Activated B cell treated with CpG ODN at 0.5 μM for 24 hours (primary cell): ENCODE results near the gene ALKBH4. TPM values are rescaled to one million over a fixed set of nuclear protein-coding genes. Genes with fewer than 3 reads are reported as not detected.
"Not testable (repeated sequence)": the region's sequence is repeated elsewhere in the genome, so short reads cannot be mapped to it uniquely, and the experiment has no call there.

Source experiments
- ATAC-seq: fragments of 200-7000 bp; cut with Tn5 transposase; one replicate; pipeline ENCODE4 v1.10.0; 2021; ENCODE audit warnings: low read depth, mild to moderate bottlenecking, moderate library complexity
- CTCF ChIA-PET: fragments of 350-600 bp; sonication (Branson Sonifier 250); formaldehyde crosslinking; loops from one replicate; lab custom pipeline; 2021; ENCODE audit warnings: antibody characterized with exemption; lab: Charles Lee
- POLR2A ChIA-PET: fragments of 350-600 bp; sonication (Branson Sonifier 250); formaldehyde crosslinking; loops from one replicate; lab custom pipeline; 2021; ENCODE audit warnings: antibody characterized with exemption; lab: Charles Lee
- DNase-seq: peaks from one replicate; pipeline ENCODE4 v3.0.0; 2022
- H3K27ac Mint-ChIP-seq: one replicate; pipeline ENCODE4 v1.8.0; 2020; ENCODE audit warnings: mixed read lengths
- H3K27me3 Mint-ChIP-seq: one replicate; pipeline ENCODE4 v1.8.0; 2021; ENCODE audit warnings: mixed read lengths
- H3K36me3 Mint-ChIP-seq: one replicate; pipeline ENCODE4 v1.8.0; 2021; ENCODE audit warnings: low read depth, mixed read lengths
- H3K4me1 Mint-ChIP-seq: one replicate; pipeline ENCODE4 v1.8.0; 2021; ENCODE audit warnings: mixed read lengths
- H3K4me3 Mint-ChIP-seq: one replicate; pipeline ENCODE4 v1.8.0; 2020; ENCODE audit warnings: mild to moderate bottlenecking, mixed read lengths
- H3K9me3 Mint-ChIP-seq: one replicate; pipeline ENCODE4 v1.8.0; 2020; ENCODE audit warnings: mixed read lengths
- intact Hi-C: fragments of 100-400 bp; cut with micrococcal nuclease; formaldehyde crosslinking; loops from one replicate; pipeline ENCODE4 v1.15.1; 2024
- total RNA-seq: library from RNA; stranded (reverse); gene quantifications from 2 replicates; pipeline ENCODE4 v1.2.3, GENCODE V29; 2022
- TF ChIP-seq, protein P1 (sequence below): fragments of 200-600 bp; IDR thresholded peaks from one replicate; pipeline ENCODE4 v1.8.0; 2022; ENCODE audit warnings: antibody characterized with exemption, mild to moderate bottlenecking

Gene ALKBH4
- total RNA-seq, 1 donor from 2014 or later = 7.8 TPM

DNA sequence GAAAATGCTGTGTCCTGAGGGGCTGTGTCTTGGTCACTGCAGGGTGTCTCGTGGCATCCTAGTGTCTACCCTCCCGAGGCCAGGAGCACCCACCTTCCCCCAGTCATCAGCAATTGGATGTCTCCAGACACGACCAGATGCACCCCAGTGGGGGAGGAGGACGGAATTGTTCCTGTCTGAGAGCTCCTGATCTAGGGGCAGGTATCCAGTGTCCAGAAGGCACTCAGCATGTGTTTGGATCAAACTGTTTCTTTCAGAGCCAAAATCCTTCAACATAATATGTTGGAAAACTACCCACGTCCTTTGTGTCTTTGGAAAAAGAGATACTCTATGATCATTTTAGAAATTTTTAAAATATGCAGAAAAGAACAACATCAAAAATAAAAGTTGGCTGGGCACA, 51.6 kb downstream of the ALKBH4 start:
- H3K4me1 Mint-ChIP-seq = peaks cover 76% of the 10 kb centered on the region
- DNase-seq (no peak), ATAC-seq (no peak)
- TF ChIP-seq, protein P1, sequence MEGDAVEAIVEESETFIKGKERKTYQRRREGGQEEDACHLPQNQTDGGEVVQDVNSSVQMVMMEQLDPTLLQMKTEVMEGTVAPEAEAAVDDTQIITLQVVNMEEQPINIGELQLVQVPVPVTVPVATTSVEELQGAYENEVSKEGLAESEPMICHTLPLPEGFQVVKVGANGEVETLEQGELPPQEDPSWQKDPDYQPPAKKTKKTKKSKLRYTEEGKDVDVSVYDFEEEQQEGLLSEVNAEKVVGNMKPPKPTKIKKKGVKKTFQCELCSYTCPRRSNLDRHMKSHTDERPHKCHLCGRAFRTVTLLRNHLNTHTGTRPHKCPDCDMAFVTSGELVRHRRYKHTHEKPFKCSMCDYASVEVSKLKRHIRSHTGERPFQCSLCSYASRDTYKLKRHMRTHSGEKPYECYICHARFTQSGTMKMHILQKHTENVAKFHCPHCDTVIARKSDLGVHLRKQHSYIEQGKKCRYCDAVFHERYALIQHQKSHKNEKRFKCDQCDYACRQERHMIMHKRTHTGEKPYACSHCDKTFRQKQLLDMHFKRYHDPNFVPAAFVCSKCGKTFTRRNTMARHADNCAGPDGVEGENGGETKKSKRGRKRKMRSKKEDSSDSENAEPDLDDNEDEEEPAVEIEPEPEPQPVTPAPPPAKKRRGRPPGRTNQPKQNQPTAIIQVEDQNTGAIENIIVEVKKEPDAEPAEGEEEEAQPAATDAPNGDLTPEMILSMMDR = no peak
- no peaks in the 10 kb centered on the region for H3K27me3 Mint-ChIP-seq
- H3K27ac Mint-ChIP-seq = peak overlapping the region; percentile 35
- intact Hi-C loops = no loop called here
- POLR2A ChIA-PET = interaction anchor here (1.1 to 32.9 kb wide), 8 partner anchors 9 to 53 kb away, joined by 3 to 886 read pairs (median 8); partner anchors contain the start of genes ALKBH4, LRWD1, ORAI2 and PRKRIP1
- CTCF ChIA-PET = interaction anchor here (0.7 to 11.1 kb wide), 14 partner anchors 8 to 134 kb away, joined by 3 to 219 read pairs (median 8); partner anchors contain the start of genes ALKBH4, LRWD1 and PRKRIP1
- H3K9me3 Mint-ChIP-seq = peaks cover 5% of the 10 kb centered on the region
- H3K4me3 Mint-ChIP-seq = no peak overlapping the region
- peaks cover 67% of the 10 kb centered on the region for H3K36me3 Mint-ChIP-seq

DNA sequence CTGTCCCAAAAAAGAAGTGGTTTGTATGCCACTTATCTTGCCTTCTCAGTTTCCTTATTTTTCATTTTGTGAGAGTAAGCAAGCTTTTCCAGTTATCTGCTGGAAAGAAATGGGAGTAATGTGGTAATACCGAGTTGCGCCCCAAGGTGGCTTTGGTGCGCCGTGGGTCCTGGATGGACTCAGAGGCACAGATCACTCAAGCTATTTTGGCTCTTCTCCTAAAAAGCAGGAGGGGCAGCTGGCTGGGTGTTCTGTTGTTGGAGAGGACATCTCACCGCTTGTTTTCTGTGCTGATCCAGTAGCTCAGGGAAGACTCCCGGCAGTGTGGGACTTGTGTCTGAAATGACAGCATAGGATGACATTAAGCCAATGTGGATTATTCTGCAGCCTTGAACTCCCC, 52.1 kb downstream of the ALKBH4 start:
- no peak for DNase-seq
- POLR2A ChIA-PET = interaction anchor here (1.1 to 32.9 kb wide), 8 partner anchors 8 to 53 kb away, joined by 3 to 886 read pairs (median 8); partner anchors contain the start of genes ALKBH4, LRWD1, ORAI2 and PRKRIP1
- peak overlapping the region; percentile 41 for H3K27ac Mint-ChIP-seq

DNA sequence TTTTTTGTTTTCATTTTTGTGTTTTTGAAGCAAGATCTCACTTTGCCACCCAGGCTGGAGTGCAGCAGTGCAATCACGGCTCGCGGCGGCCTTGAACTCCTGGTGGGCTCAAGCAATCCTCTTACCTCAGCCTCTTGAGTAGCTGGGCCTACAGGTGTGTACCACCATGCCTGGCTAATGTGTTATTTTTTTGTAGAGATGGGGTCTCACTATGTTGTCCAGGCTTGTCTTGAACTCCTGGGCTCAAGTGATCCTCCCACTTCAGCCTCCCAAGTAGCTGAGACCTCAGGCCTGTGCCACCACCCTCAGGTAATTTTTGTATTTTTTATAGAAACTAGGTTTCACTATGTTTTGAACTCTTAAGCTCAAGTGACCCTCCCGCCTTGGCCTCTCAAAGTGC, 53.7 kb downstream of the ALKBH4 start:
- Mint-ChIP-seq H3K4me1 (peaks cover 67% of the 10 kb centered on the region), H3K4me3 (no peak overlapping the region), H3K27me3 (no peaks in the 10 kb centered on the region), H3K27ac (peak overlapping the region; percentile 53), H3K9me3 (peaks cover 5% of the 10 kb centered on the region), H3K36me3 (peaks cover 79% of the 10 kb centered on the region)
- intact Hi-C loops = no loop called here
- ChIA-PET POLR2A (interaction anchor here (1.0 to 32.9 kb wide), 4 partner anchors 15 to 54 kb away, joined by 3 to 886 read pairs (median 155); partner anchors contain the start of genes ALKBH4, LRWD1 and ORAI2), CTCF (interaction anchor here (0.9 to 11.1 kb wide), 4 partner anchors 15 to 37 kb away, joined by 4 to 219 read pairs (median 20); partner anchors contain the start of gene PRKRIP1)
- ATAC-seq (no peak), DNase-seq (no peak)
- TF ChIP-seq, protein P1 = no peak

More for the DNA sequence above, 52.1 kb downstream of the ALKBH4 start:
- TF ChIP-seq, protein P1 = no peak
- CTCF ChIA-PET = interaction anchor here (0.6 to 11.1 kb wide), 14 partner anchors 8 to 698 kb away, joined by 3 to 219 read pairs (median 8); partner anchors contain the start of genes ALKBH4, LRWD1 and PRKRIP1
- Mint-ChIP-seq H3K4me3 (no peak overlapping the region), H3K27me3 (no peaks in the 10 kb centered on the region), H3K9me3 (peaks cover 5% of the 10 kb centered on the region), H3K36me3 (peaks cover 73% of the 10 kb centered on the region), H3K4me1 (peaks cover 76% of the 10 kb centered on the region)
- ATAC-seq = no peak
- intact Hi-C loops = loop anchor here (1.0 kb wide), 2 partner anchors 38 to 53 kb away; no protein-coding TSS in a partner anchor

DNA sequence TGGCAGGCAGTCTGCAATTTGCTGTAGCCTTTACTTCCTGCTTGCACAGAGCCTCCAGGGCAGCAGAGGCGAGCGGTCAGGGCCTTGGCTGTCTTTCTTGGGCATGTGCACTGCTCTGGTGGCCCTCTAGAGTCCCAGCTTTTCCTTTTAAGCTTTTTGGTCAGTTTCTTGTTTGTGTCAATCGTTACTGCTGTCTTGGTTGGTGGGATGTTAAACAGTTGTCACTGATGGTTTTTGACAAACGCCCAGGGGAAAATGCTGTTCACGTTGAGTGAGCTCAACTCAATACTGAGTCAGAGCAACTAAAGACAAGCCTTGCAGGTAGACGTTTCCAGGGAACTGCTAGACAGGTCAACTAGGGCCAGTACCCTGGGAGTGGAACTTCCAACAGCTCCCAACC, 54.5 kb downstream of the ALKBH4 start:
- H3K4me3 Mint-ChIP-seq = no peak overlapping the region
- intact Hi-C loops = no loop called here
- TF ChIP-seq, protein P1 = no peak
- no peaks in the 10 kb centered on the region for H3K27me3 Mint-ChIP-seq
- ATAC-seq = no peak
- CTCF ChIA-PET = interaction anchor here (0.9 to 11.1 kb wide), 5 partner anchors 9 to 38 kb away, joined by 3 to 219 read pairs (median 10); partner anchors contain the start of gene PRKRIP1
- H3K36me3 Mint-ChIP-seq = peaks cover 81% of the 10 kb centered on the region
- peaks cover 60% of the 10 kb centered on the region for H3K4me1 Mint-ChIP-seq
- POLR2A ChIA-PET = interaction anchor here (1.1 to 32.9 kb wide), 4 partner anchors 13 to 35 kb away, joined by 3 to 886 read pairs (median 155); partner anchors contain the start of gene ORAI2
- H3K9me3 Mint-ChIP-seq = peaks cover 5% of the 10 kb centered on the region
- H3K27ac Mint-ChIP-seq = no peak overlapping the region
- no peak for DNase-seq

DNA sequence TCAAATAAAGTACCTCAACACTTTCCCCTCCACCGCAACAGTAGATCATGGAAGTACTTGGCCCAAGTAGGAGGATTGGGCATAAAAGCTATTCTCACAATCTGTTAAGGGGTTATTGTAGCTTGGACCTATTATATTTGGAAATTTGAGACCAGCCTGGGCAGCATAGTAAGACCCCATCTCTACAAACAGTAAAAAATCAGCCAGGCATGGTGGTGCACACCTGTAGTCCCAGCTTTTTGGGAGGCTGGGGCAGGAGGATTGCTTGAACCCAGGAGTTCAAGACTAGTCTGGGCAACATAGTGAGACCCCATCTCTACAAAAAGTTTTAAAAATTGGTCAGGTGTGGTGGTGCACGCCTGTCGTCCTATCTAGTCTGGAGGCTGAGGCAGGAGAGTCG, 55.3 kb downstream of the ALKBH4 start:
- Mint-ChIP-seq H3K36me3 (peaks cover 82% of the 10 kb centered on the region), H3K9me3 (peaks cover 5% of the 10 kb centered on the region), H3K4me1 (peaks cover 62% of the 10 kb centered on the region), H3K4me3 (peak overlapping the region; percentile 19), H3K27me3 (no peaks in the 10 kb centered on the region), H3K27ac (peak overlapping the region; percentile 64)
- intact Hi-C loops = no loop called here
- DNase-seq (no peak), ATAC-seq (no peak)
- TF ChIP-seq, protein P1 = no peak
- POLR2A ChIA-PET = interaction anchor here (2.4 to 32.9 kb wide), 4 partner anchors 8 to 36 kb away, joined by 18 to 886 read pairs (median 155); partner anchors contain the start of gene ORAI2
- CTCF ChIA-PET = interaction anchor here (1.0 to 11.1 kb wide), 2 partner anchors 8 to 39 kb away, joined by 3 to 219 read pairs; no protein-coding TSS in a partner anchor

DNA sequence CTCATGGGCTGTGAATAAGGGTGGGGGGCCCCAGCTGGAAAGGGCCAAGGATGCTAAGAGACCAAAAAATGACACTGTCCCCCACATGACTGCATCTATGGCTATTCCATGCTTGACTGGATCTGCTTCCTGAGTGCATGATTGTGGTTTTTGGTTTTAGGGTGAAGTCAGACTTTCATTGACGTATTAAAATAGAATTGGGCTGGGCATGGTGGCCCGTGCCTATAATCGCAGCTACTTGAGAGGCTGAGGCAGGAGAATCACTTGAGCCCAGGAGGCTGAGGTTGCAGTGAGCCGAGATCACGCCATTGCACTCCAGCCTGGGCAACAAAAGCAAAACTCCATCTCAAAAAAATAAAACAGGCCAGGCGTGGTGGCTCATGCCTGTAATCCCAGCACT, 56.1 kb downstream of the ALKBH4 start:
- ChIA-PET POLR2A (interaction anchor here (0.6 to 32.9 kb wide), 7 partner anchors 9 to 57 kb away, joined by 3 to 886 read pairs (median 18); partner anchors contain the start of gene ORAI2), CTCF (interaction anchor here (1.8 to 11.1 kb wide), 3 partner anchors 18 to 40 kb away, joined by 6 to 219 read pairs (median 7); no protein-coding TSS in a partner anchor)
- not testable (repeated sequence) for H3K27me3 Mint-ChIP-seq, H3K9me3 Mint-ChIP-seq, DNase-seq
- peak; percentile 65 for ATAC-seq
- peak overlapping the region; percentile 29 for H3K4me3 Mint-ChIP-seq
- intact Hi-C loops = loop anchor here (1.0 kb wide), 3 partner anchors 8 to 42 kb away; no protein-coding TSS in a partner anchor
- peaks cover 85% of the 10 kb centered on the region for H3K36me3 Mint-ChIP-seq
- H3K4me1 Mint-ChIP-seq = peaks cover 58% of the 10 kb centered on the region
- H3K27ac Mint-ChIP-seq = peak overlapping the region; percentile 64
